NCI-H446 (cell line): ENCODE measurements around the gene ZACN.
A peak's percentile ranks its signal among the peaks of the same experiment; 100 is the strongest.
"Not testable (repeated sequence)": the region's sequence is repeated elsewhere in the genome, so short reads cannot be mapped to it uniquely, and the experiment has no call there.

Source experiments
- DNase-seq, 2 experiments: peaks; one replicate each; lab custom pipeline; 2025; lab: John Stamatoyannopoulos, UW

Gene ZACN

GRCh38 chr17:76054112-76054476 is 24.9 kb upstream of the ZACN start:
- no peak for DNase-seq

GRCh38 chr17:76056882-76057281 is 22.1 kb upstream of the ZACN start:
- DNase-seq, result no peak

GRCh38 chr17:76058264-76058663 is 20.7 kb upstream of the ZACN start:
- DNase-seq, result not testable (repeated sequence)

GRCh38 chr17:76063875-76064546 is 15.0 kb upstream of the ZACN start:
- DNase-seq, result no peak

GRCh38 chr17:76065775-76066174 is 13.2 kb upstream of the ZACN start:
- DNase-seq, result no peak

- DNase-seq, result no peak
Measured at GRCh38 chr17:76071531-76072147, 7.3 kb upstream of the ZACN start.

- DNase-seq, result peak; percentile 74 to 95
Measured at GRCh38 chr17:76072148-76072858, 6.7 kb upstream of the ZACN start, which contains the start of gene SRP68. Gene SRP68 (minus strand): TSS chr17:76072517. CDS start chr17:76072491, 26 bp downstream.

GRCh38 chr17:76074390-76075363 is 4.3 kb upstream of the ZACN start, which contains the start of gene GALR2:
Gene GALR2 (plus strand): TSS chr17:76074781. CDS start chr17:76074884, 103 bp downstream.
- no peak for DNase-seq

- DNase-seq, result no peak
Measured at GRCh38 chr17:76075364-76076145, 3.4 kb upstream of the ZACN start.

GRCh38 chr17:76076146-76076764 is 2.7 kb upstream of the ZACN start:
- DNase-seq, result no peak

GRCh38 chr17:76076765-76077583 is 2.0 kb upstream of the ZACN start:
- no peak for DNase-seq

- no peak for DNase-seq
Measured at GRCh38 chr17:76077584-76078110, 1.3 kb upstream of the ZACN start.

- not testable (repeated sequence) for DNase-seq
Measured at GRCh38 chr17:76078370-76078769, 612 bp upstream of the ZACN start.

- DNase-seq, result no peak
Measured at GRCh38 chr17:76079535-76079955, 563 bp downstream of the ZACN start.

- no peak for DNase-seq
Measured at GRCh38 chr17:76079956-76080767, 1.2 kb downstream of the ZACN start.

- DNase-seq, result no peak
Measured at GRCh38 chr17:76080768-76081287, 1.8 kb downstream of the ZACN start.

GRCh38 chr17:76081295-76082210 is 2.6 kb downstream of the ZACN start:
- no peak for DNase-seq
